ENCODE measurements around the gene CAMKK2.
"Not testable (repeated sequence)": the region's sequence is repeated elsewhere in the genome, so short reads cannot be mapped to it uniquely, and the experiment has no call there.

Gene CAMKK2

GRCh38 chr12:121296618-121297434 lies at the start of gene CAMKK2:
CAMKK2 (minus strand) TSS chr12:121296709; CDS start chr12:121274526, 22,183 bp downstream.
- DNase-seq (ENCODE audit: low spot score): peak; percentile 83

GRCh38 chr12:121345151-121345815 lies 48.8 kb upstream of the CAMKK2 start:
- DNase-seq (ENCODE audit: low spot score): no peak

- no peak for DNase-seq (ENCODE audit: low spot score)
Measured at GRCh38 chr12:121344506-121344905, 48.0 kb upstream of the CAMKK2 start.

GRCh38 chr12:121337416-121337815 lies 40.9 kb upstream of the CAMKK2 start:
- no peak for DNase-seq (ENCODE audit: low spot score)

GRCh38 chr12:121334513-121335343 lies 38.2 kb upstream of the CAMKK2 start:
- DNase-seq (ENCODE audit: low spot score): peak; percentile 59

GRCh38 chr12:121333747-121334146 lies 37.2 kb upstream of the CAMKK2 start:
- DNase-seq (ENCODE audit: low spot score): no peak

- no peak for DNase-seq (ENCODE audit: low spot score)
Measured at GRCh38 chr12:121331248-121331647, 34.7 kb upstream of the CAMKK2 start.

- no peak for DNase-seq (ENCODE audit: low spot score)
Measured at GRCh38 chr12:121330692-121331091, 34.2 kb upstream of the CAMKK2 start.

GRCh38 chr12:121330195-121330594 lies 33.7 kb upstream of the CAMKK2 start:
- DNase-seq (ENCODE audit: low spot score): no peak

GRCh38 chr12:121328620-121329019 lies 32.1 kb upstream of the CAMKK2 start:
- no peak for DNase-seq (ENCODE audit: low spot score)

GRCh38 chr12:121326996-121327674 lies 30.6 kb upstream of the CAMKK2 start:
- no peak for DNase-seq (ENCODE audit: low spot score)

GRCh38 chr12:121325922-121326396 lies 29.4 kb upstream of the CAMKK2 start:
- DNase-seq (ENCODE audit: low spot score): no peak

- DNase-seq (ENCODE audit: low spot score): no peak
Measured at GRCh38 chr12:121323908-121324307, 27.4 kb upstream of the CAMKK2 start.

- DNase-seq (ENCODE audit: low spot score): no peak
Measured at GRCh38 chr12:121318121-121318520, 21.6 kb upstream of the CAMKK2 start.

GRCh38 chr12:121314431-121314830 lies 17.9 kb upstream of the CAMKK2 start:
- DNase-seq (ENCODE audit: low spot score): no peak

GRCh38 chr12:121310231-121310630 lies 13.7 kb upstream of the CAMKK2 start:
- not testable (repeated sequence) for DNase-seq (ENCODE audit: low spot score)

GRCh38 chr12:121307397-121307796 lies 10.9 kb upstream of the CAMKK2 start:
- DNase-seq (ENCODE audit: low spot score): not testable (repeated sequence)

- DNase-seq (ENCODE audit: low spot score): no peak
Measured at GRCh38 chr12:121304306-121304705, 7.8 kb upstream of the CAMKK2 start.

GRCh38 chr12:121301876-121302275 lies 5.4 kb upstream of the CAMKK2 start:
- DNase-seq (ENCODE audit: low spot score): no peak

- DNase-seq (ENCODE audit: low spot score): no peak
Measured at GRCh38 chr12:121300083-121300819, 3.7 kb upstream of the CAMKK2 start.

GRCh38 chr12:121299662-121300061 lies 3.2 kb upstream of the CAMKK2 start:
- DNase-seq (ENCODE audit: low spot score): no peak

Measured in CD4-positive, alpha-beta T cell treated with Interleukin-6 at 100 ng/mL for 8 hours (primary cell).